Heart right ventricle (tissue), 16 donors: ENCODE results near the gene CD72. TPM values are rescaled to one million over a fixed set of nuclear protein-coding genes. Genes with fewer than 3 reads are reported as not detected.
"Not testable (repeated sequence)": the region's sequence is repeated elsewhere in the genome, so short reads cannot be mapped to it uniquely, and the experiment has no call there.

Experiments
- ATAC-seq, 8 donors: fragments of 200-7000 bp; cut with Tn5 transposase; one replicate each; pipeline ENCODE4 v1.9.1; 2020; ENCODE audit warnings: mild to moderate bottlenecking in 8 of 8, moderate library complexity in 8 of 8, moderate number of reproducible peaks in 1 of 8
- DNase-seq, 2 donors: peaks; one replicate each; pipeline ENCODE4 v3.0.0-alpha.2; 2020
- H3K27ac ChIP-seq, 10 donors: fragments of 200-600 bp; sonication (generic) in 2 of 10; one replicate each; pipeline versions ENCODE4 v1.5.0 to v1.8.0; 2020 to 2022; ENCODE audit warnings: mild to moderate bottlenecking in 3 of 10
- H3K27me3 ChIP-seq, 7 donors: fragments of 200-600 bp; one replicate each; pipeline ENCODE4 v1.8.0; 2021 to 2022; ENCODE audit warnings: mild to moderate bottlenecking in 2 of 7
- H3K36me3 ChIP-seq, 9 donors: fragments of 200-600 bp; sonication (generic) in 1 of 9; one replicate each; pipeline versions ENCODE4 v1.5.0 to v1.8.0; 2020 to 2022; ENCODE audit warnings: mild to moderate bottlenecking in 2 of 9
- H3K4me1 ChIP-seq, 9 donors: fragments of 200-600 bp; sonication (generic) in 1 of 9; one replicate each; pipeline versions ENCODE4 v1.5.0 to v1.8.0; 2020 to 2022; ENCODE audit warnings: mild to moderate bottlenecking in 4 of 9
- H3K4me3 ChIP-seq, 10 donors: fragments of 200-600 bp; sonication (generic) in 2 of 10; one replicate each; pipeline versions ENCODE4 v1.5.0 to v1.8.0; 2020 to 2022; ENCODE audit warnings: mild to moderate bottlenecking in 7 of 10, moderate library complexity in 2 of 10
- H3K9me3 ChIP-seq, 11 donors: fragments of 200-600 bp in 10 of 11; sonication (generic) in 2 of 11; one replicate each; pipeline versions ENCODE4 v1.5.0 to v1.8.0; 2013 to 2022; ENCODE audit warnings: mild to moderate bottlenecking in 2 of 11, control low read depth in 1 of 11, moderate library complexity in 1 of 11
- whole genome bisulfite sequencing, 2 donors: extraction: QIAGEN DNeasy Blood & Tissue Kit; methylation state at CpG; one replicate each; pipeline ENCODE4 v1.1.7; 2013; ENCODE audit warnings: inconsistent platforms in 1 of 2; 5-methylcytosine and 5-hydroxymethylcytosine counted together
- intact Hi-C, 10 donors: fragments of 100-400 bp; cut with DNase I; formaldehyde crosslinking; loops; one replicate each; pipeline versions ENCODE4 v1.11.1 to v1.14.2; 2022
- polyA plus RNA-seq, 2 donors: library from polyadenylated mRNA; stranded (reverse); fragments of 200-250 nt; gene quantifications; one replicate each; pipeline ENCODE4 v1.2.3, GENCODE V29; 2013
- total RNA-seq, 10 donors: library from RNA; stranded (reverse); fragmentation: NEBNext Ultra II Directional in 3 of 10; extraction: Animal tissue kit (Norgen Biotek cat#: 25700) in 3 of 10; gene quantifications; one replicate each; pipeline versions ENCODE4 v1.2.1 to v1.2.4, GENCODE V29; 2021 to 2023
- TF ChIP-seq, protein P1 (sequence below), 9 donors: fragments of 200-600 bp; sonication (generic) in 2 of 9; IDR thresholded peaks; one replicate each; pipeline versions ENCODE4 v1.5.0 to v1.8.0; 2021 to 2022; ENCODE audit warnings: antibody characterized with exemption in 9 of 9, mild to moderate bottlenecking in 5 of 9, moderate library complexity in 1 of 9
- donor health status: Arrhythmogenic right ventricular cardiomyopathy.
- donor health status: ischemic (EF 13 %, LVEDD 7.1; RV severe dilation, severe dysfunction).
- donor health status: healthy with polysubstance abuse.
- donor health status: DM: no; HTN: yes; CAD: no.
- donor health status: DM: no; HTN: no; CAD: no.
- donor health status: ischemic (EF 25% LVEDD 6.9; RV normal size, moderate dysfunction).
- donor health status: ischemic (EF 25% LVEDD 5.7; RV mildly dilated, moderate dysfunction).
- donor health status: healthy.
- donor health status: DM: yes; HTN: yes; CAD: no.
- donor health status: Ischemic cardiomyopathy.
- donor health status: ischemic (EF 35%, LVEDD 5.7; RV mildly dilated, moderate dysfunction).
- donor health status: nonischemic (EF 11% LVEDD 7.7; RV severe dilation, severe dysfunction).
- donor health status: DM: yes; HTN: yes; CAD: no.
- donor health status: PGD.
- donor health status: ischemic (EF 29% LVEDD 5.4; RV normal size, mild dysfunction).
- donor health status: nonischemic (EF 23%, LVEDD 6.1; RV moderate dilation, normal function).

The CD72 gene
- total and polyA plus RNA-seq, 12 donors = 0.43 to 6.8 (median 0.54) TPM; not detected in 1

DNA sequence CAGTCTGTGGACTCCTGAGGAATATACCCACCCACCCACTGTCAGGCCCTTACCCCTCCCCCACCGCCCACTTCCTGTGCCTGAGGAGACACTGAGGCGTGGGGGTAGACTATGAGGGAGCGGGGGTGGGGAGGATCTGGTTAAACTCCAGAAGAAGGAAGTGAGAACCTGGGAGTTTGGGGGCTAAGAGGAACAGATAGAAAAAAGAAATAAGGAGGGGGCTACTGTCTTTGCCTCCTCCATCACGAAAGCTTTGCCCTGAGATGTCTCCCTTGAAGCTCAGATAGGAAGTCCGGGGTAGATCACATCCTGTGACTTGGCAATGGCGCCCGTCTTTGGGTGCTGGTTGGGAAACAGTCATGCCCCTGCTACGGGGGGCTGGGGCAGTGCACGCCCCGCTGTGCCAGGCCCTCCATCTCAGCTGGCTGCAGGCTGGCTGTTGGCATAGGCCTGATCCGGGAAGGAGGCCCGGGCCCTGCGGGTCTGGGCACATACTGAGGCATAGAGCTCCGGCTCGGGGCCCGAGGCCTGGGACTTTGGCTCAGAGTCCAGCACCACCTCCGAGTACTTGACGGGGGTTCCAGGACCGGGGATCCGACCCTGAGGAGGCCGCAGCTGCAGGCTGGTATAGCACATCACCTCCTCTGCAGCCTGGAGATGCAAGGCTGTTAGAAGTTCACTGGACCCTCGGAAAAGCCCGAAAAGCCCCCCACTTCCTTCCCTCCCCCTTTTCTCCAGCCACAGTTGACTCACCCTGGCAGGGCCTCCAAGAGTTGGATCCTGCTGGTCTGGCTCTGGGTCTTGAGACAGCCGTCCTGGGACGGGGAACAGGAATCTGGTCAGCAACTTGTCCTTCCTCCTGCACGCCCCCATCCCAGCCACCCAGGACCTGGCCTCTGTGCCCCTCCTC, 31.5 kb upstream of the CD72 start:
- Histone ChIP-seq H3K36me3 (no peaks in the 10 kb centered on the region), H3K27ac (peak overlapping the region in 5 of 10 donors; percentile 10 to 85 (median 50)), H3K4me1 (peaks cover 0 to 72% (median 12%) of the 10 kb centered on the region in 9 donors), H3K9me3 (no peaks in the 10 kb centered on the region), H3K4me3 (peak overlapping the region in 3 of 10 donors; percentile 5 to 50 (median 20)), H3K27me3 (no peaks in the 10 kb centered on the region)
- intact Hi-C loops = loop anchor here (5.0 to 10.0 kb wide), 10 partner anchors 42 to 255 kb away; partner anchors contain the start of genes TESK1 (in 4 of the 10), HINT2 (in 2 of the 10), SPAG8 (in 2 of the 10) and CREB3 (in 1 of the 10)
- WGBS, 2 donors = 74 to 85% methylated on average over 26 of the region's 26 CpGs
- DNase-seq (no peak), ATAC-seq (no peak)
- TF ChIP-seq, protein P1, sequence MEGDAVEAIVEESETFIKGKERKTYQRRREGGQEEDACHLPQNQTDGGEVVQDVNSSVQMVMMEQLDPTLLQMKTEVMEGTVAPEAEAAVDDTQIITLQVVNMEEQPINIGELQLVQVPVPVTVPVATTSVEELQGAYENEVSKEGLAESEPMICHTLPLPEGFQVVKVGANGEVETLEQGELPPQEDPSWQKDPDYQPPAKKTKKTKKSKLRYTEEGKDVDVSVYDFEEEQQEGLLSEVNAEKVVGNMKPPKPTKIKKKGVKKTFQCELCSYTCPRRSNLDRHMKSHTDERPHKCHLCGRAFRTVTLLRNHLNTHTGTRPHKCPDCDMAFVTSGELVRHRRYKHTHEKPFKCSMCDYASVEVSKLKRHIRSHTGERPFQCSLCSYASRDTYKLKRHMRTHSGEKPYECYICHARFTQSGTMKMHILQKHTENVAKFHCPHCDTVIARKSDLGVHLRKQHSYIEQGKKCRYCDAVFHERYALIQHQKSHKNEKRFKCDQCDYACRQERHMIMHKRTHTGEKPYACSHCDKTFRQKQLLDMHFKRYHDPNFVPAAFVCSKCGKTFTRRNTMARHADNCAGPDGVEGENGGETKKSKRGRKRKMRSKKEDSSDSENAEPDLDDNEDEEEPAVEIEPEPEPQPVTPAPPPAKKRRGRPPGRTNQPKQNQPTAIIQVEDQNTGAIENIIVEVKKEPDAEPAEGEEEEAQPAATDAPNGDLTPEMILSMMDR (IDR thresholded peaks at IDR 0.05) = no peak

DNA sequence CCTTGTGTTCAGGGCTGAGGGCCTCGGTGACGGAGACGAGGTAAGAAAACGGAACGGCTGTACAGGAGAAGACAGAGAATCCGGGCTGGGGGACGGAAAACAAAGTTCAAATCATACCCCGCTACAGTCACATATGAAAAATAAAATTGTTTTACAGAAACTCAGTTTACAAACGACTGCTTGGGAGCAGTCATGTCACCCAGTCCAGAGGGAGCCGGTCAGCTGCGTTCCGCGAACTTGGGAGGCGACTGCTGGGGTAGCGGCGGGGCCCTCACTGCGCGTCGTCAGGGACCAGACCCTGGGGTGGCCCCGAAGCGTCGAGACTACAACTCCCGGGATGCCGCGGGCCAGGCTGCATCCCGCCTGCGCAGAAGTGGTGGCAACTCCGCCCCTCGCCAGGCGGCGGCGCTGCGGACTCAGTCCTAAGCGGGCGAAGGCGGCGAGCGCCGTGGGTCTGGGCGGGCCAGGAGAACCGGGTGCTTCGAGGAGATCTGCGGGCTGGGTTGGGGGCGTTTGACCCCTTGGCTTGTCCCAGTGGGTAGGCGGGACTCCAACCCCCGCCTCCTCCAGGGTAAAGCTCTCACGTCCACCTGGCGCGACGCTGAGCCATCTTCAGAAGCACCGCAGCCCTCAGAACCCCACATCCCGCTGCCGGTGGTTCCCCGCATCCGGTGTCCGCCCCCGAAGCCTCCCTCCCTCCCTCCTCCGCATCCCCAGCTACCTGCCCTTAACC, 28.5 kb upstream of the CD72 start:
- H3K4me3 ChIP-seq = peak overlapping the region; percentile 43 to 75 (median 66)
- H3K27ac ChIP-seq = peak overlapping the region; percentile 71 to 95 (median 82)
- H3K4me1 ChIP-seq = peaks cover 0 to 73% (median 12%) of the 10 kb centered on the region in 9 donors
- no peaks in the 10 kb centered on the region for H3K27me3 ChIP-seq
- intact Hi-C loops = loop anchor here in 6 of 10 donors (2.0 to 10.0 kb wide), 6 partner anchors 39 to 238 kb away; partner anchors contain the start of genes TESK1 (in 4 of the 6) and MSMP (in 1 of the 6)
- peak; percentile 93 to 94 for DNase-seq
- H3K9me3 ChIP-seq = no peaks in the 10 kb centered on the region
- TF ChIP-seq, protein P1 (IDR thresholded peaks at IDR 0.05) = peak; percentile 86 to 99 (median 96)
- no peaks in the 10 kb centered on the region for H3K36me3 ChIP-seq
- WGBS, 2 donors = 0% methylated on average over 58 of the region's 58 CpGs
- ATAC-seq = peak; percentile 95 to 97 (median 96)

DNA sequence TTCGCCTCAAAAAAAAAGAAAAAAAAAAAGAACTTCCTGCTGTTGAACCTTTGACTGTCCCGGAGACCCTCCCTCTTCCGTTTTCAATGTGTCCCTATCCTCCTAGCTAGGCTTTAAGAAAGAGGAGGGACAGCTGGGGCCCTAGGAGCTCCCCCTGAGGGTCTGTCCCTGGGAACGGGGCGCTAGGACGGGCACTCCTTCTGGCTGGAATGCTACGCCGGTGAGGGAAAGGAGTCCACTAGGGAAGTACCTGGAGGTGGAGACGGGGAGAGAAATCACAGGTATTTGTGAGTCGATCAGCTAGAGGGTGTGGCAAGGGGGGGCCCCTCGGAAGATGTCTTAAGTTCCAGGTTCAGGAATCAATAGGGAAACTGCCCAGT, 27.9 kb upstream of the CD72 start:
- TF ChIP-seq, protein P1 (IDR thresholded peaks at IDR 0.05) = no peak
- H3K27me3 ChIP-seq = no peaks in the 10 kb centered on the region
- peak; percentile 5 to 50 (median 32) for ATAC-seq
- H3K36me3 ChIP-seq = no peaks in the 10 kb centered on the region
- intact Hi-C loops = loop anchor here in 6 of 10 donors (2.0 to 10.0 kb wide), 6 partner anchors 39 to 239 kb away; partner anchors contain the start of genes TESK1 (in 4 of the 6) and MSMP (in 1 of the 6)
- no peaks in the 10 kb centered on the region for H3K9me3 ChIP-seq
- 2 to 3% methylated on average over 11 of the region's 11 CpGs for WGBS, 2 donors
- H3K27ac ChIP-seq = peak overlapping the region; percentile 71 to 95 (median 82)
- DNase-seq = no peak
- H3K4me3 ChIP-seq = peak overlapping the region; percentile 43 to 75 (median 66)
- peaks cover 0 to 78% (median 12%) of the 10 kb centered on the region in 9 donors for H3K4me1 ChIP-seq

DNA sequence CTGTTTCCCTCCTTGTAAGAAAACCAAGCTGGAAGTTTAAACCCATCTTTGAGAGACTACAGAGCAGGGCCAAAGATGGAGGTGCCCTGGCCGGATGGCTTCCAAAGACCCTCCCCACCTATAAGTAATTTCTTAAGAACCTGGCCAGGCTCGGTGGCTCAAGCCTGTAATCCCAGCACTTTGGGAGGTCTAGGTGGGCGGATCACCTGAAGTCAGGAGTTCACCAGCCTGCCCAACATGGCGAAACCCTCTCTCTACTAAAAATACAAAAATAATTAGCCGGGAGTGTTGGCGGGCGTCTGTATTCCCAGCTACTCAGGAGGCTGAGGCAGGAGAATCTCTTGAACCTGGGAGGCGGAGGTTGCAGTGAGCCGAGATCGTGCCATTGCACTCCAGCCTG, 27.5 kb upstream of the CD72 start:
- not testable (repeated sequence) for DNase-seq, H3K27me3 ChIP-seq, H3K36me3 ChIP-seq, H3K9me3 ChIP-seq, ATAC-seq
- peaks cover 0 to 80% (median 12%) of the 10 kb centered on the region in 9 donors for H3K4me1 ChIP-seq
- intact Hi-C loops = loop anchor here in 6 of 10 donors (2.0 to 10.0 kb wide), 6 partner anchors 38 to 239 kb away; partner anchors contain the start of genes TESK1 (in 4 of the 6) and MSMP (in 1 of the 6)
- WGBS, 2 donors = 57% methylated on average over 10 of the region's 10 CpGs
- peak overlapping the region in 9 of 10 donors; percentile 43 to 75 (median 67) for H3K4me3 ChIP-seq
- H3K27ac ChIP-seq = peak overlapping the region in 7 of 10 donors; percentile 80 to 95 (median 86)
